H1 (cell line): Measurements from ENCODE around the gene DGKZ. TPM values are rescaled to one million over a fixed set of nuclear protein-coding genes. Genes with fewer than 3 reads are reported as not detected.
A peak's percentile ranks its signal among the peaks of the same experiment; 100 is the strongest.

Experiments
- CTCF ChIA-PET: fragments of 300-600 bp; sonication (Branson Sonifier 250); formaldehyde crosslinking; loops from one replicate; lab custom pipeline; 2021; ENCODE audit not compliant: partially characterized antibody; lab: Charles Lee
- POLR2A ChIA-PET: fragments of 300-600 bp; sonication (Branson Sonifier 250); formaldehyde crosslinking; loops from one replicate; lab custom pipeline; 2021; ENCODE audit warnings: inconsistent platforms; ENCODE audit not compliant: partially characterized antibody; lab: Charles Lee
- DNase-seq, 2 experiments: peaks; one replicate each; pipeline versions ENCODE4 v3.0.0 to v3.0.0-alpha.2; 2010 to 2022; ENCODE audit warnings: low spot score in 2 of 2, low read depth in 1 of 2, mixed read lengths in 1 of 2
- FAIRE-seq: peaks from 2 replicates; lab custom pipeline; 2011; peaks lifted over from hg19 to GRCh38; lab: Jason Lieb, UNC
- H2AFZ ChIP-seq: 2 replicates; pipeline ENCODE4 v1.8.1; 2012; ENCODE audit warnings: low read length, inconsistent platforms
- H2AK5ac ChIP-seq: 2 replicates; pipeline ENCODE4 v1.6.1; 2013; ENCODE audit warnings: low read depth, low read length
- H2BK120ac ChIP-seq: replicated peaks from 2 replicates; pipeline ENCODE3; 2013; ENCODE audit warnings: low read depth, low read length, inconsistent platforms
- H2BK12ac ChIP-seq: 2 replicates; pipeline ENCODE4 v1.6.1; 2013; ENCODE audit warnings: low read depth, low read length
- H2BK15ac ChIP-seq: 2 replicates; pipeline ENCODE4 v1.6.1; 2013; ENCODE audit warnings: low read length
- H2BK20ac ChIP-seq: 2 replicates; pipeline ENCODE4 v1.6.1; 2013; ENCODE audit warnings: low read length
- H2BK5ac ChIP-seq: 2 replicates; pipeline ENCODE4 v1.6.1; 2013; ENCODE audit warnings: low read depth, low read length
- H3K14ac ChIP-seq: 2 replicates; pipeline ENCODE4 v1.6.1; 2013; ENCODE audit warnings: inconsistent platforms; ENCODE audit not compliant: insufficient read length
- H3K18ac ChIP-seq: 2 replicates; pipeline ENCODE4 v1.6.1; 2013; ENCODE audit warnings: low read length; ENCODE audit errors: extremely low read depth
- H3K23ac ChIP-seq: 2 replicates; pipeline ENCODE4 v1.6.1; 2013; ENCODE audit warnings: inconsistent platforms; ENCODE audit not compliant: insufficient read length
- H3K23me2 ChIP-seq: 2 replicates; pipeline ENCODE4 v1.6.1; 2013; ENCODE audit warnings: low read depth, low read length
- H3K27ac ChIP-seq: 2 replicates; pipeline ENCODE4 v1.6.1; 2011; ENCODE audit warnings: low read depth, low read length, inconsistent platforms
- H3K27me3 ChIP-seq, 4 experiments: replicated peaks in 1 of 4; 1 replicate in 1 of 4; 2 replicates in 3 of 4; pipeline versions ENCODE4 v1.6.1 to v1.8.1; 2011 to 2013; ENCODE audit warnings: low read length in 3 of 4, mild to moderate bottlenecking in 3 of 4, inconsistent platforms in 2 of 4, mixed read lengths in 2 of 4, moderate library complexity in 1 of 4; ENCODE audit not compliant: control insufficient read depth in 3 of 4, insufficient read depth in 3 of 4; ENCODE audit errors: extremely low read depth in 1 of 4
- H3K36me3 ChIP-seq, 4 experiments: 2 replicates each; pipeline versions ENCODE4 v1.6.1 to v1.8.1; 2011 to 2013; ENCODE audit warnings: mild to moderate bottlenecking in 4 of 4, low read length in 3 of 4, moderate library complexity in 2 of 4, control low read depth in 1 of 4, inconsistent platforms in 1 of 4; ENCODE audit not compliant: insufficient read depth in 4 of 4, control insufficient read depth in 2 of 4
- H3K4ac ChIP-seq: replicated peaks from 2 replicates; pipeline ENCODE3; 2013; ENCODE audit warnings: low read length, low read depth, mixed read lengths, inconsistent platforms; ENCODE audit not compliant: insufficient read length
- H3K4me1 ChIP-seq, 4 experiments: replicated peaks in 1 of 4; 1 replicate in 1 of 4; 2 replicates in 3 of 4; pipeline versions ENCODE4 v1.6.1 to v1.8.1; 2011 to 2013; ENCODE audit warnings: low read length in 3 of 4, inconsistent platforms in 2 of 4, mixed read lengths in 1 of 4; ENCODE audit not compliant: insufficient read depth in 4 of 4, control insufficient read depth in 3 of 4
- H3K4me2 ChIP-seq, 2 experiments: 2 replicates each; pipeline versions ENCODE4 v1.6.1 to v1.8.1; 2011 to 2013; ENCODE audit warnings: low read depth in 2 of 2, low read length in 2 of 2, control low read depth in 1 of 2, inconsistent platforms in 1 of 2, mild to moderate bottlenecking in 1 of 2; ENCODE audit not compliant: insufficient read depth in 1 of 2
- H3K4me3 ChIP-seq, 4 experiments: fragments of 200-600, 300-600 bp in 1 of 4; sonication (generic), shearing (Covaris generic), sonication (Bioruptor Twin) in 1 of 4; 2 replicates each; pipeline versions ENCODE4 v1.5.1 to v1.8.1; 2011 to 2016; ENCODE audit warnings: low read length in 4 of 4, low read depth in 3 of 4, control low read depth in 2 of 4, inconsistent platforms in 2 of 4, mild to moderate bottlenecking in 2 of 4, mixed read lengths in 1 of 4, moderate library complexity in 1 of 4; ENCODE audit not compliant: insufficient read depth in 2 of 4; ENCODE audit errors: extremely low read depth in 1 of 4
- H3K56ac ChIP-seq: replicated peaks from 2 replicates; pipeline ENCODE3; 2013; ENCODE audit warnings: low read depth, mild to moderate bottlenecking, mixed read lengths, low read length, inconsistent platforms; ENCODE audit not compliant: insufficient read length
- H3K79me1 ChIP-seq: 2 replicates; pipeline ENCODE4 v1.6.1; 2013; ENCODE audit warnings: low read depth, low read length, control low read depth
- H3K79me2 ChIP-seq, 2 experiments: 2 replicates each; pipeline versions ENCODE4 v1.6.1 to v1.8.1; 2012 to 2013; ENCODE audit warnings: low read length in 2 of 2, mild to moderate bottlenecking in 2 of 2, inconsistent platforms in 1 of 2; ENCODE audit not compliant: insufficient read depth in 2 of 2, control insufficient read depth in 1 of 2
- H3K9ac ChIP-seq, 4 experiments: replicated peaks in 1 of 4; 1 replicate in 1 of 4; 2 replicates in 3 of 4; pipeline versions ENCODE4 v1.6.1 to v1.8.1; 2011 to 2013; ENCODE audit warnings: low read depth in 3 of 4, low read length in 3 of 4, control low read depth in 2 of 4, mild to moderate bottlenecking in 2 of 4, moderate library complexity in 2 of 4, inconsistent platforms in 1 of 4; ENCODE audit errors: extremely low read depth in 1 of 4
- H3K9me3 ChIP-seq, 2 experiments: 2 replicates each; pipeline versions ENCODE4 v1.6.1 to v1.8.1; 2012 to 2013; ENCODE audit warnings: mild to moderate bottlenecking in 2 of 2, moderate library complexity in 2 of 2, control low read depth in 1 of 2, inconsistent platforms in 1 of 2, low read depth in 1 of 2, low read length in 1 of 2, mixed read lengths in 1 of 2; ENCODE audit not compliant: insufficient read depth in 2 of 2
- H4K20me1 ChIP-seq, 2 experiments: replicated peaks in 1 of 2; 2 replicates each; pipeline versions ENCODE3 to v1.8.1; 2011 to 2013; ENCODE audit warnings: inconsistent platforms in 2 of 2, low read length in 2 of 2, mild to moderate bottlenecking in 1 of 2; ENCODE audit not compliant: insufficient read depth in 2 of 2, control insufficient read depth in 1 of 2
- H4K5ac ChIP-seq: 2 replicates; pipeline ENCODE4 v1.6.1; 2013; ENCODE audit warnings: low read length, low read depth, mixed read lengths, inconsistent platforms; ENCODE audit not compliant: insufficient read length
- H4K8ac ChIP-seq: 2 replicates; pipeline ENCODE4 v1.8.0; 2013; ENCODE audit warnings: mild to moderate bottlenecking, moderate library complexity, low read length, inconsistent platforms; ENCODE audit not compliant: insufficient read depth; ENCODE audit errors: extremely low read depth
- H4K91ac ChIP-seq: replicated peaks from 2 replicates; pipeline ENCODE3; 2013; ENCODE audit warnings: low read length, mixed read lengths, inconsistent platforms; ENCODE audit not compliant: insufficient read length
- GABPA ChIP-seq: IDR thresholded peaks from 2 replicates; pipeline ENCODE4 v1.6.1; 2011; ENCODE audit warnings: mild to moderate bottlenecking, low read length, moderate library complexity, borderline replicate concordance; ENCODE audit not compliant: insufficient read depth
- JUND ChIP-seq: IDR thresholded peaks from 2 replicates; pipeline ENCODE4 v1.6.1; 2011; ENCODE audit warnings: mild to moderate bottlenecking, improper control_type of control experiment, low read length
- KDM1A ChIP-seq: fragments of 200-600, 300-600 bp; sonication (generic); IDR thresholded peaks from 2 replicates; pipeline ENCODE4 v1.7.1; 2016; ENCODE audit warnings: mild to moderate bottlenecking, low read length, borderline replicate concordance
- POLR2AphosphoS5 ChIP-seq: IDR thresholded peaks from 2 replicates; pipeline ENCODE4 v1.6.1; 2011; ENCODE audit warnings: low read depth, low read length
- RFX5 ChIP-seq: IDR thresholded peaks from 2 replicates; pipeline ENCODE4 v1.6.1; 2011; ENCODE audit warnings: low read depth, low read length, improper control_type of control experiment, borderline replicate concordance
- RNF2 ChIP-seq: fragments of 200-900, 300-1000 bp; sonication (generic); IDR thresholded peaks from 2 replicates; pipeline ENCODE4 v1.7.1; 2016; ENCODE audit warnings: borderline replicate concordance, low read depth, mild to moderate bottlenecking, antibody characterized with exemption, low read length; ENCODE audit not compliant: poor library complexity, severe bottlenecking; ENCODE audit errors: missing control alignments
- SP4 ChIP-seq: IDR thresholded peaks from 2 replicates; pipeline ENCODE4 v1.6.1; 2012; ENCODE audit warnings: low read length, inconsistent platforms
- SRF ChIP-seq: IDR thresholded peaks from 2 replicates; pipeline ENCODE4 v1.6.1; 2011; ENCODE audit warnings: mild to moderate bottlenecking, low read depth, low read length, moderate library complexity
- WGBS, 2 experiments: shearing (Covaris generic) in 1 of 2; methylation state at CpG; one replicate each; pipeline versions ENCODE4 v1.1.6 to v1.1.7; 2013 to 2015; ENCODE audit warnings: low lambda C conversion rate in 2 of 2, mixed read lengths in 2 of 2, inconsistent platforms in 1 of 2, low coverage in 1 of 2, missing lambda C conversion rate in 1 of 2; ENCODE audit not compliant: insufficient replicate concordance in 2 of 2, insufficient coverage in 1 of 2, insufficient read length in 1 of 2; ENCODE audit errors: extremely low coverage in 1 of 2, missing lambda C conversion rate in 1 of 2; 5-methylcytosine and 5-hydroxymethylcytosine counted together
- polyA plus RNA-seq, 7 experiments: library from polyadenylated mRNA; depleted of rRNA in 3 of 7; stranded (reverse) in 5 of 7; unstranded in 2 of 7; fragments of >200 nt in 5 of 7; fragments of 200-250 nt in 2 of 7; gene quantifications; 1 replicate in 5 of 7; 2 replicates in 1 of 7; 4 replicates in 1 of 7; pipeline versions ENCODE4 v1.2.1 to v1.2.3, GENCODE V29; 2011 to 2013; ENCODE audit warnings: missing spikeins in 2 of 7, mixed read lengths in 2 of 7
- total RNA-seq: library from RNA; stranded (reverse); fragmentation: NEBNext Ultra II Directional; extraction: Animal tissue kit (Norgen Biotek cat#: 25700); gene quantifications from 2 replicates; pipeline ENCODE4 v1.2.1, GENCODE V29; 2021

The DGKZ gene
- total and polyA plus RNA-seq, 2 of the 8 experiments (the other 6 are each of a cell fraction or from before 2014, with no cell fraction given): 84.4 to 184 TPM

DNA sequence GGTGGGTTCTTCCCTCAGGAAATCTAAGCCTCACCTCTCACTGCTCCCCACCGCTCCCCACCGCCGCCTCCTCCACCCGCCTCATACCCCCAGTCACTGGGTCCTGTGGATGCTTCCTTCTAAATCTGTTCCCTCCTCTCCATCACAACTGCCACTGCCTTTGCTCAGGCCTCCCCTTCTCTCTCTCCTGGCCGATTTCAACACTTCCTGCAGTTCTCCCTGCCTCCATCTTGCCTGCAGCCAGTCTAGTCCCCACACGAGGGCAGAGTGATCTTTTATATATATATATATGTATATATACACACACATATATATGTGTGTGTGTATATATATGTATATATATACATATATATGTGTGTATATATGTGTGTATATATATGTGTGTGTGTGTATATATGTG lies 42.0 kb upstream of the DGKZ start:
- Histone ChIP-seq H3K9me3 (no peaks in the 10 kb centered on the region), H2AFZ (no peak overlapping the region), H3K9ac (no peak overlapping the region), H3K23me2 (no peaks in the 10 kb centered on the region), H3K23ac (no peak overlapping the region), H2BK5ac (no peak overlapping the region), H3K14ac (no peak overlapping the region), H3K4me1 (peaks cover 0 to 12% (median 7%) of the 10 kb centered on the region in 4 experiments; a peak in 6 of 7 replicates), H2BK12ac (no peak overlapping the region), H4K5ac (no peak overlapping the region), H2BK15ac (no peak overlapping the region), H3K4me2 (no peak overlapping the region), H3K79me2 (no peaks in the 10 kb centered on the region), H3K27ac (no peak overlapping the region; the same call in 1 of the 2 replicates), H3K4ac (no peak overlapping the region), H2BK120ac (no peak overlapping the region), H3K56ac (no peak overlapping the region), H4K20me1 (no peaks in the 10 kb centered on the region), H3K36me3 (no peaks in the 10 kb centered on the region), H4K91ac (peak overlapping the region; percentile 27), H3K18ac (no peak overlapping the region), H2BK20ac (no peak overlapping the region), H3K27me3 (no peaks in the 10 kb centered on the region), H3K4me3 (no peak overlapping the region), H2AK5ac (no peak overlapping the region), H3K79me1 (no peaks in the 10 kb centered on the region), H4K8ac (peak overlapping the region; percentile 88; the same call in 1 of the 2 replicates)
- DNase-seq (no peak), FAIRE-seq (no peak)
- WGBS, 2 experiments: 89% methylated on average over 6 of the region's 6 CpGs; no CpG with 5 or more reads in 1 of the 2 experiments
- ChIA-PET POLR2A (interaction anchor here (1.0 to 11.7 kb wide), 5 partner anchors 9 to 66 kb away, joined by 3 to 77 read pairs (median 7); no protein-coding TSS in a partner anchor), CTCF (interaction anchor here (0.7 to 38.0 kb wide), 9 partner anchors 8 to 512 kb away, joined by 3 to 858 read pairs (median 71); partner anchors contain the start of gene CREB3L1)
- TF ChIP-seq SRF (no peak), POLR2AphosphoS5 (no peak), KDM1A (no peak), SP4 (no peak), GABPA (no peak), RNF2 (no peak), RFX5 (no peak), JUND (no peak)
